HCT116 (cell line): ENCODE results near the gene KLHL2.
"Not testable (repeated sequence)": the region's sequence is repeated elsewhere in the genome, so short reads cannot be mapped to it uniquely, and the experiment has no call there.

ENCODE experiments used
- CEBPB ChIP-seq: IDR thresholded peaks from 2 replicates; pipeline ENCODE4 v1.6.1; 2012; ENCODE audit warnings: low read depth
- JUND ChIP-seq: IDR thresholded peaks from 2 replicates; pipeline ENCODE4 v1.6.1; 2012
- POLR2A ChIP-seq: IDR thresholded peaks from 2 replicates; pipeline ENCODE4 v1.7.0; 2011; ENCODE audit warnings: borderline replicate concordance; ENCODE audit not compliant: insufficient read depth, insufficient read length; ENCODE audit errors: extremely low read depth
- POLR2AphosphoS5 ChIP-seq: IDR thresholded peaks from 2 replicates; pipeline ENCODE4 v1.6.1; 2011; ENCODE audit warnings: mild to moderate bottlenecking, low read depth, low read length, moderate library complexity
- RAD21 ChIP-seq: IDR thresholded peaks from 2 replicates; pipeline ENCODE4 v1.6.1; 2012; ENCODE audit warnings: low read depth, mild to moderate bottlenecking
- YY1 ChIP-seq: IDR thresholded peaks from 2 replicates; pipeline ENCODE4 v1.6.1; 2011; ENCODE audit warnings: low read length, low read depth, moderate library complexity, mild to moderate bottlenecking; ENCODE audit not compliant: insufficient replicate concordance; ENCODE audit errors: extremely low read depth
- TF ChIP-seq, protein P1 (sequence below), 3 experiments: fragments of 200-600 bp in 1 of 3; sonication (generic) in 1 of 3; IDR thresholded peaks in 2 of 3; conservative IDR thresholded peaks in 1 of 3; 2 replicates each; pipeline ENCODE4 v1.5.1; 2012 to 2017; ENCODE audit warnings: low read depth in 2 of 3, low read length in 2 of 3, antibody characterized with exemption in 1 of 3, borderline replicate concordance in 1 of 3, control low read depth in 1 of 3, mild to moderate bottlenecking in 1 of 3, mixed read lengths in 1 of 3, mixed run types in 1 of 3, moderate library complexity in 1 of 3; ENCODE audit not compliant: insufficient read depth in 1 of 3
- TF ChIP-seq, protein P2 (sequence below): IDR thresholded peaks from 2 replicates; pipeline ENCODE4 v1.6.1; 2012; ENCODE audit warnings: low read depth
- TF ChIP-seq, protein P3 (sequence below): IDR thresholded peaks from 2 replicates; pipeline ENCODE4 v1.6.1; 2012

DNA sequence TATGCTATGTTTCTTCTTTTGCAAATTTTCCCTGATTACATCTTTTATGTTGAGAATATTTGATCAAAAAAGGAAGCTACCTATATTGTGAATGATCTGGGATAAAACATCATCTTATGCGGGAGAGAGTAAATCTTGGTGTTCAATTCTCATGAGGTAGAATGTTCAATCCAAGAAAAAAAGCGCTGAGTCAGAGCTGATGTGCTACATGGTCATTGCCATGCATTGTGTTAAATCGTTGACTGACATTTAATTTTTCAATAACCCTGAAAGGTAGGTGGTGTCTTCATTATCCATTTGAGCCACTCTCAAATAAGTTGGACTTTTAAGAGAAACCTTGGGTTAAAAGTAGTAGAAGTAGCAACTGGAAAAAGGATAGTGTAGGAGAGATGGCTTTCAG is 47.4 kb downstream of the KLHL2 start:
- TF ChIP-seq RAD21, CEBPB, POLR2A, POLR2AphosphoS5, JUND, YY1: not testable (repeated sequence)
- TF ChIP-seq, protein P1, sequence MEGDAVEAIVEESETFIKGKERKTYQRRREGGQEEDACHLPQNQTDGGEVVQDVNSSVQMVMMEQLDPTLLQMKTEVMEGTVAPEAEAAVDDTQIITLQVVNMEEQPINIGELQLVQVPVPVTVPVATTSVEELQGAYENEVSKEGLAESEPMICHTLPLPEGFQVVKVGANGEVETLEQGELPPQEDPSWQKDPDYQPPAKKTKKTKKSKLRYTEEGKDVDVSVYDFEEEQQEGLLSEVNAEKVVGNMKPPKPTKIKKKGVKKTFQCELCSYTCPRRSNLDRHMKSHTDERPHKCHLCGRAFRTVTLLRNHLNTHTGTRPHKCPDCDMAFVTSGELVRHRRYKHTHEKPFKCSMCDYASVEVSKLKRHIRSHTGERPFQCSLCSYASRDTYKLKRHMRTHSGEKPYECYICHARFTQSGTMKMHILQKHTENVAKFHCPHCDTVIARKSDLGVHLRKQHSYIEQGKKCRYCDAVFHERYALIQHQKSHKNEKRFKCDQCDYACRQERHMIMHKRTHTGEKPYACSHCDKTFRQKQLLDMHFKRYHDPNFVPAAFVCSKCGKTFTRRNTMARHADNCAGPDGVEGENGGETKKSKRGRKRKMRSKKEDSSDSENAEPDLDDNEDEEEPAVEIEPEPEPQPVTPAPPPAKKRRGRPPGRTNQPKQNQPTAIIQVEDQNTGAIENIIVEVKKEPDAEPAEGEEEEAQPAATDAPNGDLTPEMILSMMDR (IDR thresholded peaks at IDR 0.05 in 2 of 3, conservative IDR thresholded peaks at IDR 0.05 in 1 of 3; ENCODE audit: borderline replicate concordance in 1 of 3, insufficient read depth in 1 of 3, low read depth in 2 of 3, low read length in 2 of 3): not testable (repeated sequence)
- TF ChIP-seq, protein P2, sequence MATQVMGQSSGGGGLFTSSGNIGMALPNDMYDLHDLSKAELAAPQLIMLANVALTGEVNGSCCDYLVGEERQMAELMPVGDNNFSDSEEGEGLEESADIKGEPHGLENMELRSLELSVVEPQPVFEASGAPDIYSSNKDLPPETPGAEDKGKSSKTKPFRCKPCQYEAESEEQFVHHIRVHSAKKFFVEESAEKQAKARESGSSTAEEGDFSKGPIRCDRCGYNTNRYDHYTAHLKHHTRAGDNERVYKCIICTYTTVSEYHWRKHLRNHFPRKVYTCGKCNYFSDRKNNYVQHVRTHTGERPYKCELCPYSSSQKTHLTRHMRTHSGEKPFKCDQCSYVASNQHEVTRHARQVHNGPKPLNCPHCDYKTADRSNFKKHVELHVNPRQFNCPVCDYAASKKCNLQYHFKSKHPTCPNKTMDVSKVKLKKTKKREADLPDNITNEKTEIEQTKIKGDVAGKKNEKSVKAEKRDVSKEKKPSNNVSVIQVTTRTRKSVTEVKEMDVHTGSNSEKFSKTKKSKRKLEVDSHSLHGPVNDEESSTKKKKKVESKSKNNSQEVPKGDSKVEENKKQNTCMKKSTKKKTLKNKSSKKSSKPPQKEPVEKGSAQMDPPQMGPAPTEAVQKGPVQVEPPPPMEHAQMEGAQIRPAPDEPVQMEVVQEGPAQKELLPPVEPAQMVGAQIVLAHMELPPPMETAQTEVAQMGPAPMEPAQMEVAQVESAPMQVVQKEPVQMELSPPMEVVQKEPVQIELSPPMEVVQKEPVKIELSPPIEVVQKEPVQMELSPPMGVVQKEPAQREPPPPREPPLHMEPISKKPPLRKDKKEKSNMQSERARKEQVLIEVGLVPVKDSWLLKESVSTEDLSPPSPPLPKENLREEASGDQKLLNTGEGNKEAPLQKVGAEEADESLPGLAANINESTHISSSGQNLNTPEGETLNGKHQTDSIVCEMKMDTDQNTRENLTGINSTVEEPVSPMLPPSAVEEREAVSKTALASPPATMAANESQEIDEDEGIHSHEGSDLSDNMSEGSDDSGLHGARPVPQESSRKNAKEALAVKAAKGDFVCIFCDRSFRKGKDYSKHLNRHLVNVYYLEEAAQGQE: not testable (repeated sequence)
- TF ChIP-seq, protein P3, sequence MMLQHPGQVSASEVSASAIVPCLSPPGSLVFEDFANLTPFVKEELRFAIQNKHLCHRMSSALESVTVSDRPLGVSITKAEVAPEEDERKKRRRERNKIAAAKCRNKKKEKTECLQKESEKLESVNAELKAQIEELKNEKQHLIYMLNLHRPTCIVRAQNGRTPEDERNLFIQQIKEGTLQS: not testable (repeated sequence)
